Upper lobe of left lung (tissue), 6 donors: ENCODE results near the gene RAB20. TPM values are rescaled to one million over a fixed set of nuclear protein-coding genes. Genes with fewer than 3 reads are reported as not detected.

Source experiments
- ATAC-seq, 2 donors: fragments of 200-7000 bp; cut with Tn5 transposase; one replicate each; pipeline ENCODE4 v1.9.1; 2022; ENCODE audit warnings: mild to moderate bottlenecking in 2 of 2, moderate library complexity in 2 of 2; ENCODE audit not compliant: low FRiP score in 2 of 2
- DNase-seq, 2 donors: peaks; one replicate each; pipeline ENCODE4 v3.0.0-alpha.2; 2019 to 2020
- H3K27ac ChIP-seq, 4 donors: fragments of 200-600 bp; sonication (generic); one replicate each; pipeline ENCODE4 v1.5.1; 2016 to 2019
- H3K27me3 ChIP-seq, 4 donors: fragments of 200-600 bp; sonication (generic); one replicate each; pipeline ENCODE4 v1.5.1; 2017 to 2019
- H3K36me3 ChIP-seq, 4 donors: fragments of 200-600 bp; sonication (generic); one replicate each; pipeline ENCODE4 v1.5.1; 2016 to 2019
- H3K4me1 ChIP-seq, 4 donors: fragments of 200-600 bp; sonication (generic); one replicate each; pipeline ENCODE4 v1.5.1; 2018 to 2019
- H3K4me3 ChIP-seq, 4 donors: fragments of 200-600 bp; sonication (generic); one replicate each; pipeline ENCODE4 v1.5.1; 2017 to 2019; ENCODE audit warnings: mild to moderate bottlenecking in 2 of 4, moderate library complexity in 1 of 4
- H3K9me3 ChIP-seq, 4 donors: fragments of 200-600 bp; sonication (generic); one replicate each; pipeline ENCODE4 v1.5.1; 2018 to 2019
- EP300 ChIP-seq, 4 donors: sonication (generic); formaldehyde crosslinking; IDR thresholded peaks; one replicate each; pipeline ENCODE4 v1.5.1; 2017; ENCODE audit warnings: antibody characterized with exemption in 4 of 4, control low read depth in 2 of 4
- POLR2A ChIP-seq, 4 donors: fragments of 450-650 bp; IDR thresholded peaks; one replicate each; pipeline ENCODE4 v1.5.1; 2016 to 2017; ENCODE audit warnings: antibody characterized with exemption in 4 of 4, mild to moderate bottlenecking in 2 of 4
- POLR2AphosphoS5 ChIP-seq, 2 donors: sonication (generic); formaldehyde crosslinking; IDR thresholded peaks; one replicate each; pipeline ENCODE4 v1.5.1; 2017; ENCODE audit warnings: antibody characterized with exemption in 2 of 2
- WGBS, 2 donors: methylation state at CpG; one replicate each; pipeline ENCODE4 v1.1.5; 2017 to 2018; 5-methylcytosine and 5-hydroxymethylcytosine counted together
- total RNA-seq, 6 donors: library from RNA; depleted of rRNA in 4 of 6; stranded (reverse); fragments of >200 nt in 4 of 6; gene quantifications; one replicate each; pipeline versions ENCODE4 v1.1.0 to v1.2.1, GENCODE V29; 2016 to 2021
- TF ChIP-seq, protein P1 (sequence below), 6 experiments: fragments of 450-650 bp in 4 of 6; fragments of 200-600 bp in 2 of 6; sonication (generic) in 2 of 6; IDR thresholded peaks; one replicate each; pipeline ENCODE4 v1.5.1; 2016 to 2019; ENCODE audit warnings: antibody characterized with exemption in 6 of 6
- donor health status: DM: no; HTN: no; CAD: no; lungs with moderate emphysema.
- donor health status: DM: no; HTN: yes; CAD: no; lungs with severe emphysema.

Gene RAB20
- total RNA-seq, 6 donors from 2014 or later, result 46.7 to 80.7 (median 57.8) TPM

DNA sequence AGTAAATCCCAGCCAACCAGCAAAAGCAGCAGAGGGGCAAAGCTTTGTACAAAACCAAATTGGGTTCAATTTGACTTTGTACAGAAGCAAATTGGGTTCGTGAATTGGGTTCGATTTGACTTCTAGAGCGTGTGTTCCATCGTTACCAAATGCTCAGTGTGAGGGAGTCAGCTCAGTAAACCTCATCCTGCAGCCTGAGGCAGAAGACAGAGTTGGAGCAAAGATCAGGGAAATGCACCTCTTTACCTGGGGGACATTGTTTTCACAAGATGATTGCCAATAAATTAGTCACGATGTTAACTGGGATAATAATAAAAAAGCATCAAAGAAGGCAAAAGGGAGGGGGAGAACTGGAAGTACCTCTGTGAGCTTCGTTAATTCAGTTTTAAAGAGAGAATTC lies 1.5 kb downstream of the RAB20 start:
- WGBS, 2 donors, result 52 to 76% methylated on average over 6 of the region's 6 CpGs
- no peaks in the 10 kb centered on the region for H3K27me3 ChIP-seq
- TF ChIP-seq POLR2AphosphoS5 (IDR thresholded peaks at IDR 0.05) (no peak), POLR2A (IDR thresholded peaks at IDR 0.05) (no peak), EP300 (IDR thresholded peaks at IDR 0.05) (no peak)
- TF ChIP-seq, protein P1, sequence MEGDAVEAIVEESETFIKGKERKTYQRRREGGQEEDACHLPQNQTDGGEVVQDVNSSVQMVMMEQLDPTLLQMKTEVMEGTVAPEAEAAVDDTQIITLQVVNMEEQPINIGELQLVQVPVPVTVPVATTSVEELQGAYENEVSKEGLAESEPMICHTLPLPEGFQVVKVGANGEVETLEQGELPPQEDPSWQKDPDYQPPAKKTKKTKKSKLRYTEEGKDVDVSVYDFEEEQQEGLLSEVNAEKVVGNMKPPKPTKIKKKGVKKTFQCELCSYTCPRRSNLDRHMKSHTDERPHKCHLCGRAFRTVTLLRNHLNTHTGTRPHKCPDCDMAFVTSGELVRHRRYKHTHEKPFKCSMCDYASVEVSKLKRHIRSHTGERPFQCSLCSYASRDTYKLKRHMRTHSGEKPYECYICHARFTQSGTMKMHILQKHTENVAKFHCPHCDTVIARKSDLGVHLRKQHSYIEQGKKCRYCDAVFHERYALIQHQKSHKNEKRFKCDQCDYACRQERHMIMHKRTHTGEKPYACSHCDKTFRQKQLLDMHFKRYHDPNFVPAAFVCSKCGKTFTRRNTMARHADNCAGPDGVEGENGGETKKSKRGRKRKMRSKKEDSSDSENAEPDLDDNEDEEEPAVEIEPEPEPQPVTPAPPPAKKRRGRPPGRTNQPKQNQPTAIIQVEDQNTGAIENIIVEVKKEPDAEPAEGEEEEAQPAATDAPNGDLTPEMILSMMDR (IDR thresholded peaks at IDR 0.05), result no peak
- no peak for ATAC-seq
- peaks cover 40 to 71% (median 48%) of the 10 kb centered on the region in 4 donors for H3K4me1 ChIP-seq
- H3K36me3 ChIP-seq, result peaks cover 0 to 7% (median 2%) of the 10 kb centered on the region in 4 donors
- H3K4me3 ChIP-seq, result peak overlapping the region; percentile 3 to 95 (median 84)
- DNase-seq, result no peak
- H3K27ac ChIP-seq, result peak overlapping the region; percentile 93 to 98 (median 97)
- no peaks in the 10 kb centered on the region for H3K9me3 ChIP-seq

DNA sequence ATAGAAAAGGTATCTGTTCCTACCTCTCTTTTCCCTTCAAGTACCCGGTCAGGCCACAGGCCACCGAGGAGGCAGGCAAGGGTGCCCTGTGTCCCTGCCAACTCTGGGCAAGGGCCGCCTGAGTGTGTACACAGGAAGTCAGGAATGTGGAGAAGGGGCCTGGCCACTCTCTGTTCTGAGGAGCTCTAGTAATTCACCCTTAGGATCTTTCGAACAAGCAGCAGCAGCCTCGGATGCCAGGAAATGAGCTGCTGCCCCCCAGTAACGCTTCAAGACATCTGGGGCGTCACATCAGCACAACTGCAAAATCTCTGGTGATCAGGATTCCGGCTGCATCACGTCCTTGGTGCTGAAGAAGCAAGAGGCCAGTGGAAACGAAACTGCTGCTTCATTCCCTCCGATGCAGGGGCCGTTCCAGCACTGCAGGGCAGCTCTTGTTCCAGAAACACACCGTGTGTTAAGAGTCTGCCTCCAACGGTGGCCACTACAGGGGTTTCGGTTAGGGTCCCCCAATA lies 2.0 kb downstream of the RAB20 start:
- ATAC-seq, result peak; percentile 33 to 78
- peaks cover 43 to 76% (median 52%) of the 10 kb centered on the region in 4 donors for H3K4me1 ChIP-seq

DNA sequence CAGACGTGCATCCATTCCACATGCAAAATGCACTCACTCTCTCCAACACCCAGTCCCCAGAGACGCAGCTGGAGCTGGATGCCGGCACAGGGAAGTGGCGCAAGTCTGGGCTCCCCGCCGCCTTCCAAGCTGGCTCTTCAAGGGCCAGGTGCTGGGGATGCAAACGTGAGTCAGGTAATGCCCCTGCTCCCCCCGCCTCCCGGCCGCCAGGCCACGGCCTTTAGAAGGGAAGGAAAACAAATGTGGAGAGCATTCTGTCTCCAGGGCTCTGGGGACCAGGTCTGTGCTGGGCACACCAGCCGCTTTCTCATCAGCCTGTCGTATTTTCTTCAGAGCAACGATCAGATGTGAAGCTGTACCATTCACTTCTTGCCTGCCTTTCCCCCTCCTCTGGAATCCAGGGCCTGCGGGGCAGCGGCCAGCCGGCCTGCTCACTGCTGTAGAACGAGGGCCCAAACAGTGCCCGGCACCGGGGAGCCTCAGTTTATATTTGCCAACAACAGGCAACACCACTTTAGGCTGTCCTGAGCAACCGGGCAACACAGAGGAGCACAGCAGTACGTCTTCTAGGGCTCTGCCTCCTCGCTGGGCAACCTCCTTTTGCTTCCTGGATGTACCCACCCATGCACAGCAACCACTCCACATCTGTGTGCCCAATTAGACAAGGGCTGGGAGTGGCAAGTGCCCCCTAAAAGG lies 3.8 kb downstream of the RAB20 start:
- peak overlapping the region; percentile 69 to 98 (median 85) for H3K27ac ChIP-seq

More for the DNA sequence above, 2.0 kb downstream of the RAB20 start:
- DNase-seq, result peak; percentile 84 to 89
- Histone ChIP-seq H3K4me3 (peak overlapping the region; percentile 3 to 95 (median 84)), H3K27ac (peak overlapping the region; percentile 93 to 98 (median 97)), H3K27me3 (no peaks in the 10 kb centered on the region), H3K36me3 (peaks cover 0 to 7% (median 2%) of the 10 kb centered on the region in 4 donors), H3K9me3 (no peaks in the 10 kb centered on the region)
- 39 to 44% methylated on average over 9 to 15 of the region's 15 CpGs for WGBS, 2 donors
- TF ChIP-seq POLR2A (IDR thresholded peaks at IDR 0.05) (peak in 2 of 4 donors; percentile 65 to 78), POLR2AphosphoS5 (IDR thresholded peaks at IDR 0.05) (peak; percentile 72 to 79), EP300 (IDR thresholded peaks at IDR 0.05) (peak in 2 of 4 donors; percentile 58 to 90)
- TF ChIP-seq, protein P1 (IDR thresholded peaks at IDR 0.05), result no peak

DNA sequence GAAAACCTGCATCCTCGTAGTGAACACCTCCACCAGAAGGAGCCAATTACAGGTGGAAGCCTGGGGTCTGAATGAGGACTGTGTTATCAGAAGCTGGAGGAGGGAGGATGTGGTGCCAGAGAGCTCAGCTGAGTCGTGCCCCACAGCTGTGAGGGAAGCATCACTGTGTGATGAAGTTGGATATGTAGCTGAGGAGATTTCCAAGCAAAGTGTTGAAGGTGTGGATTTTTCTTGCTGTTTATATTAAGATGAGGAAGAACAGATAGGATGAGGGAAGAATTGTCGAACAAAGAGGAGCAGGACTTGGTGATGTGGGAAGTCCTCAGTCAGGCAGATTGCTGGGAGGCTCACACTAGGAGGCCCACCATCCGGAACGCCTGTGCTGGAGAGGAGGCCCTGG lies 4.4 kb downstream of the RAB20 start:
- Histone ChIP-seq H3K27ac (peak overlapping the region; percentile 69 to 98 (median 85)), H3K9me3 (no peaks in the 10 kb centered on the region), H3K27me3 (no peaks in the 10 kb centered on the region), H3K4me3 (no peak overlapping the region), H3K36me3 (peaks cover 0 to 7% (median 2%) of the 10 kb centered on the region in 4 donors), H3K4me1 (peaks cover 32 to 65% (median 44%) of the 10 kb centered on the region in 4 donors)
- ATAC-seq, result no peak
- 71 to 75% methylated on average over 5 of the region's 5 CpGs for WGBS, 2 donors
- DNase-seq, result no peak
- TF ChIP-seq POLR2AphosphoS5 (IDR thresholded peaks at IDR 0.05), result no peak
- no peak for TF ChIP-seq EP300 (IDR thresholded peaks at IDR 0.05)
- TF ChIP-seq POLR2A (IDR thresholded peaks at IDR 0.05), result no peak
- TF ChIP-seq, protein P1 (IDR thresholded peaks at IDR 0.05), result no peak

More for the DNA sequence above, 3.8 kb downstream of the RAB20 start:
- 68 to 89% methylated on average over 19 to 21 of the region's 23 CpGs for WGBS, 2 donors
- Histone ChIP-seq H3K4me1 (peaks cover 38 to 72% (median 48%) of the 10 kb centered on the region in 4 donors), H3K36me3 (peaks cover 0 to 7% (median 2%) of the 10 kb centered on the region in 4 donors), H3K27me3 (no peaks in the 10 kb centered on the region), H3K9me3 (no peaks in the 10 kb centered on the region), H3K4me3 (peak overlapping the region in 1 of 4 donors; percentile 9)
- peak in 1 of 2 donors; percentile 51 for ATAC-seq
- TF ChIP-seq, protein P1 (IDR thresholded peaks at IDR 0.05), result no peak
- TF ChIP-seq POLR2AphosphoS5 (IDR thresholded peaks at IDR 0.05) (peak; percentile 38 to 44), EP300 (IDR thresholded peaks at IDR 0.05) (peak in 2 of 4 donors; percentile 19 to 31), POLR2A (IDR thresholded peaks at IDR 0.05) (peak in 1 of 4 donors; percentile 23)
- peak; percentile 91 for DNase-seq
